ENCODE measurements around the gene MSLN. TPM values are rescaled to one million over a fixed set of nuclear protein-coding genes. Genes with fewer than 3 reads are reported as not detected.
A peak's percentile ranks its signal among the peaks of the same experiment; 100 is the strongest.

MSLN gene
- total and polyA plus RNA-seq, 2 of the 8 experiments (the other 6 are each of a cell fraction or from before 2014, with no cell fraction given), result 0.28 to 0.50 TPM

GRCh38 chr16:785563-786535 lies 25.3 kb downstream of the MSLN start:
- Histone ChIP-seq H3K9me3 (ENCODE audit: insufficient read depth in 2 of 2, low read depth in 1 of 2, low read length in 1 of 2) (no peaks in the 10 kb centered on the region), H2BK15ac (ENCODE audit: low read length) (no peak overlapping the region), H2BK20ac (ENCODE audit: low read length) (no peak overlapping the region), H3K4me2 (ENCODE audit: insufficient read depth in 1 of 2, low read depth in 2 of 2, low read length in 2 of 2) (no peak overlapping the region), H3K4me1 (replicated peaks in 1 of 4; ENCODE audit: control insufficient read depth in 3 of 4, insufficient read depth in 4 of 4, low read length in 3 of 4) (peaks cover 0 to 14% (median 6%) of the 10 kb centered on the region in 4 experiments; a peak in 4 of 7 replicates), H3K14ac (ENCODE audit: insufficient read length) (no peak overlapping the region), H3K79me2 (ENCODE audit: control insufficient read depth in 1 of 2, insufficient read depth in 2 of 2, low read length in 2 of 2) (peaks cover 0 to 16% of the 10 kb centered on the region in 2 experiments; a peak in 1 of 4 replicates), H3K4ac (replicated peaks; ENCODE audit: insufficient read length, low read depth, low read length) (no peak overlapping the region), H2BK12ac (ENCODE audit: low read depth, low read length) (no peak overlapping the region), H4K91ac (replicated peaks; ENCODE audit: insufficient read length, low read length) (no peak overlapping the region), H3K18ac (ENCODE audit: extremely low read depth, low read length) (no peak overlapping the region), H4K20me1 (replicated peaks in 1 of 2; ENCODE audit: control insufficient read depth in 1 of 2, insufficient read depth in 2 of 2, low read length in 2 of 2) (peaks cover 4 to 21% of the 10 kb centered on the region in 2 experiments), H3K79me1 (ENCODE audit: low read depth, low read length) (peaks cover 2% of the 10 kb centered on the region; the same call in 1 of the 2 replicates), H3K23me2 (ENCODE audit: low read depth, low read length) (peaks cover 9% of the 10 kb centered on the region; the same call in 1 of the 2 replicates), H3K27me3 (replicated peaks in 1 of 4; ENCODE audit: control insufficient read depth in 3 of 4, extremely low read depth in 1 of 4, insufficient read depth in 3 of 4, low read length in 3 of 4) (no peaks in the 10 kb centered on the region; a peak in 1 of 7 replicates), H2BK120ac (replicated peaks; ENCODE audit: low read depth, low read length) (no peak overlapping the region), H2BK5ac (ENCODE audit: low read depth, low read length) (peak overlapping the region; percentile 60; the same call in 1 of the 2 replicates), H3K27ac (ENCODE audit: low read depth, low read length) (peak overlapping the region; percentile 31; the same call in 1 of the 2 replicates), H2AK5ac (ENCODE audit: low read depth, low read length) (no peak overlapping the region), H4K5ac (ENCODE audit: insufficient read length, low read depth, low read length) (no peak overlapping the region), H3K36me3 (ENCODE audit: control insufficient read depth in 2 of 4, insufficient read depth in 4 of 4, low read length in 3 of 4) (peaks cover 0 to 13% (median 6%) of the 10 kb centered on the region in 4 experiments; a peak in 3 of 8 replicates), H3K56ac (replicated peaks; ENCODE audit: insufficient read length, low read depth, low read length) (no peak overlapping the region), H2AFZ (ENCODE audit: low read length) (no peak overlapping the region), H3K9ac (replicated peaks in 1 of 4; ENCODE audit: extremely low read depth in 1 of 4, low read depth in 3 of 4, low read length in 3 of 4) (no peak overlapping the region), H3K23ac (ENCODE audit: insufficient read length) (no peak overlapping the region), H3K4me3 (ENCODE audit: extremely low read depth in 1 of 4, insufficient read depth in 2 of 4, low read depth in 3 of 4, low read length in 4 of 4) (no peak overlapping the region), H4K8ac (ENCODE audit: extremely low read depth, insufficient read depth, low read length) (peak overlapping the region; percentile 77; the same call in 1 of the 2 replicates)
- WGBS, 2 experiments (ENCODE audit: extremely low coverage in 1 of 2, insufficient coverage in 1 of 2, insufficient read length in 1 of 2, insufficient replicate concordance in 2 of 2, low coverage in 1 of 2, low lambda C conversion rate in 2 of 2, missing lambda C conversion rate in 1 of 2), result 77% methylated on average over 46 of the region's 58 CpGs; no CpG with 5 or more reads in 1 of the 2 experiments
- ChIA-PET CTCF (ENCODE audit: partially characterized antibody) (interaction anchor here (1.0 to 13.7 kb wide), 25 partner anchors 9 to 669 kb away, joined by 3 to 424 read pairs (median 5); partner anchors contain the start of genes ANTKMT, CCDC78, CIAO3 and GNG13), POLR2A (ENCODE audit: partially characterized antibody) (interaction anchor here (1.0 to 4.4 kb wide), 18 partner anchors 9 to 90 kb away, joined by 3 to 24 read pairs (median 6); partner anchors contain the start of genes ANTKMT, CIAO3, GNG13 and METRN)
- DNase-seq (ENCODE audit: low read depth in 1 of 2, low spot score in 2 of 2), result peak; percentile 56 to 97
- no peak for FAIRE-seq
